SK-N-SH (cell line): ENCODE data around the gene USP16. TPM values are rescaled to one million over a fixed set of nuclear protein-coding genes. Genes with fewer than 3 reads are reported as not detected.

Experiments
- CTCF ChIA-PET: fragments of 300-600, 350-600 bp; formaldehyde crosslinking; extraction: SDS; loops from one replicate; lab custom pipeline; 2021; lab: Yijun Ruan, JAX
- POLR2A ChIA-PET: fragments of 350-600 bp; sonication (Branson Sonifier 250); formaldehyde crosslinking; extraction: SDS; loops from one replicate; lab custom pipeline; 2020; ENCODE audit warnings: antibody characterized with exemption, inconsistent platforms; lab: Yijun Ruan, JAX
- DNase-seq: peaks from one replicate; pipeline ENCODE4 v3.0.0; 2012
- H2AFZ ChIP-seq: fragments of 200-600 bp; sonication (generic); 2 replicates; pipeline ENCODE4 v1.8.1; 2016; ENCODE audit warnings: antibody characterized with exemption, mild to moderate bottlenecking, low read depth
- H3F3A ChIP-seq: fragments of 200-600 bp; sonication (generic); replicated peaks from 2 replicates; pipeline ENCODE3; 2016; ENCODE audit warnings: antibody characterized with exemption, mild to moderate bottlenecking; ENCODE audit not compliant: insufficient read depth
- H3K27ac ChIP-seq, 2 experiments: fragments of 200-500 bp in 1 of 2; fragments of 200-600 bp in 1 of 2; sonication (Bioruptor generic) in 1 of 2; sonication (generic), shearing (Covaris generic) in 1 of 2; 2 replicates each; pipeline versions ENCODE4 v1.5.1 to v1.6.1; 2014 to 2016; ENCODE audit warnings: low read depth in 2 of 2, inconsistent platforms in 1 of 2, low read length in 1 of 2, mild to moderate bottlenecking in 1 of 2, mixed read lengths in 1 of 2
- H3K27me3 ChIP-seq: fragments of 200-600 bp; sonication (generic), shearing (Covaris generic); 2 replicates; pipeline ENCODE4 v1.6.1; 2016; ENCODE audit warnings: mixed run types; ENCODE audit not compliant: insufficient read depth
- H3K36me3 ChIP-seq, 2 experiments: fragments of 200-500 bp in 1 of 2; fragments of 200-600 bp in 1 of 2; sonication (Bioruptor generic) in 1 of 2; sonication (generic) in 1 of 2; replicated peaks in 1 of 2; 2 replicates each; pipeline versions ENCODE3 to v1.5.1; 2014 to 2016; ENCODE audit warnings: low read length in 1 of 2, mild to moderate bottlenecking in 1 of 2; ENCODE audit not compliant: insufficient read depth in 2 of 2, control insufficient read depth in 1 of 2
- H3K4me1 ChIP-seq, 2 experiments: fragments of 200-500 bp in 1 of 2; fragments of 200-600 bp in 1 of 2; sonication (Bioruptor generic) in 1 of 2; sonication (generic), shearing (Covaris generic) in 1 of 2; 2 replicates each; pipeline versions ENCODE4 v1.5.1 to v1.6.1; 2014 to 2016; ENCODE audit warnings: low read depth in 1 of 2, low read length in 1 of 2, mixed run types in 1 of 2; ENCODE audit not compliant: insufficient read depth in 2 of 2, control insufficient read depth in 1 of 2
- H3K4me2 ChIP-seq: fragments of 200-600 bp; sonication (generic), shearing (Covaris generic); 2 replicates; pipeline ENCODE4 v1.6.1; 2017; ENCODE audit warnings: mixed run types
- H3K4me3 ChIP-seq, 2 experiments: fragments of 200-500 bp in 1 of 2; fragments of 200-600 bp in 1 of 2; sonication (Bioruptor generic) in 1 of 2; sonication (generic), shearing (Covaris generic) in 1 of 2; 2 replicates each; pipeline versions ENCODE4 v1.5.1 to v1.8.1; 2014 to 2016; ENCODE audit warnings: low read depth in 2 of 2, inconsistent platforms in 1 of 2, low read length in 1 of 2, mild to moderate bottlenecking in 1 of 2, mixed read lengths in 1 of 2, moderate library complexity in 1 of 2
- H3K79me2 ChIP-seq: fragments of 200-600 bp; sonication (generic); 2 replicates; pipeline ENCODE4 v1.8.1; 2017; ENCODE audit warnings: mild to moderate bottlenecking; ENCODE audit not compliant: insufficient read depth
- H3K9ac ChIP-seq: fragments of 200-600 bp; sonication (generic); 2 replicates; pipeline ENCODE4 v1.6.1; 2017; ENCODE audit warnings: mixed run types
- H3K9me2 ChIP-seq: fragments of 200-600 bp; sonication (generic); 2 replicates; pipeline ENCODE4 v1.6.1; 2017; ENCODE audit warnings: mixed run types
- H3K9me3 ChIP-seq: fragments of 200-600 bp; sonication (generic); 2 replicates; pipeline ENCODE4 v1.6.1; 2017; ENCODE audit warnings: mixed run types, mild to moderate bottlenecking, moderate library complexity
- H4K20me1 ChIP-seq: fragments of 200-600 bp; sonication (generic); 2 replicates; pipeline ENCODE4 v1.6.1; 2017; ENCODE audit warnings: mild to moderate bottlenecking, mixed run types; ENCODE audit not compliant: insufficient read depth
- CHD2 ChIP-seq: fragments of 150-350 bp; IDR thresholded peaks from 2 replicates; pipeline ENCODE4 v1.6.1; 2018; ENCODE audit warnings: low read length; ENCODE audit not compliant: partially characterized antibody
- ELF1 ChIP-seq: IDR thresholded peaks from 2 replicates; pipeline ENCODE4 v1.4.0; 2012
- FOXM1 ChIP-seq: IDR thresholded peaks from 2 replicates; pipeline ENCODE4 v1.4.0; 2012; ENCODE audit warnings: low read depth, mild to moderate bottlenecking
- GATA2 ChIP-seq: sonication (generic); formaldehyde crosslinking; IDR thresholded peaks from 2 replicates; pipeline ENCODE4 v1.5.0; 2020; ENCODE audit warnings: mild to moderate bottlenecking, missing genetic modification reagents
- JUND ChIP-seq: IDR thresholded peaks from 2 replicates; pipeline ENCODE4 v1.4.0; 2012
- MEF2A ChIP-seq: IDR thresholded peaks from 2 replicates; pipeline ENCODE4 v1.4.0; 2012; ENCODE audit warnings: low read depth, borderline replicate concordance
- MXI1 ChIP-seq: IDR thresholded peaks from 2 replicates; pipeline ENCODE4 v1.6.1; 2012; ENCODE audit warnings: mild to moderate bottlenecking, low read depth, low read length, improper control_type of control experiment
- NFIC ChIP-seq: IDR thresholded peaks from 2 replicates; pipeline ENCODE4 v1.4.0; 2012; ENCODE audit warnings: borderline replicate concordance
- NRF1 ChIP-seq: IDR thresholded peaks from 2 replicates; pipeline ENCODE4 v1.6.1; 2012; ENCODE audit warnings: low read depth, mild to moderate bottlenecking, low read length
- POLR2AphosphoS5 ChIP-seq: IDR thresholded peaks from 2 replicates; pipeline ENCODE4 v1.6.1; 2012; ENCODE audit warnings: low read depth, low read length
- RAD21 ChIP-seq: IDR thresholded peaks from 2 replicates; pipeline ENCODE4 v1.6.1; 2012; ENCODE audit warnings: mild to moderate bottlenecking, low read length
- RCOR1 ChIP-seq: fragments of 150-350 bp; IDR thresholded peaks from 2 replicates; pipeline ENCODE4 v1.6.1; 2017; ENCODE audit warnings: antibody characterized with exemption, low read length
- SIN3A ChIP-seq: IDR thresholded peaks from 2 replicates; pipeline ENCODE4 v1.6.1; 2012; ENCODE audit warnings: low read depth, mild to moderate bottlenecking, low read length, moderate library complexity, borderline replicate concordance
- SMC3 ChIP-seq: IDR thresholded peaks from 2 replicates; pipeline ENCODE4 v1.6.1; 2012; ENCODE audit warnings: low read depth, low read length, improper control_type of control experiment
- TAF1 ChIP-seq: IDR thresholded peaks from 2 replicates; pipeline ENCODE4 v1.6.1; 2012; ENCODE audit warnings: low read depth, mild to moderate bottlenecking, low read length, moderate library complexity, borderline replicate concordance
- WGBS: methylation state at CpG from one replicate; pipeline ENCODE4 v1.1.6; 2017; ENCODE audit warnings: low lambda C conversion rate; 5-methylcytosine and 5-hydroxymethylcytosine counted together
- polyA plus RNA-seq, 3 experiments: library from polyadenylated mRNA; depleted of rRNA; stranded (reverse); fragments of >200 nt; gene quantifications; 2 replicates each; pipeline ENCODE4 v1.2.3, GENCODE V29; 2012
- TF ChIP-seq, protein P1 (sequence below): fragments of 200-600 bp; sonication (generic); IDR thresholded peaks from 2 replicates; pipeline ENCODE4 v1.6.1; 2017; ENCODE audit warnings: antibody characterized with exemption, mild to moderate bottlenecking, moderate library complexity
- TF ChIP-seq, protein P2 (sequence below): IDR thresholded peaks from 2 replicates; pipeline ENCODE4 v1.6.1; 2012; ENCODE audit warnings: mild to moderate bottlenecking, low read depth, low read length, moderate library complexity
- TF ChIP-seq, protein P3 (sequence below): fragments of 150-350 bp; IDR thresholded peaks from 2 replicates; pipeline ENCODE4 v1.6.1; 2016; ENCODE audit warnings: mild to moderate bottlenecking, low read depth, low read length
- TF ChIP-seq, protein P4 (sequence below): fragments of 150-350 bp; IDR thresholded peaks from 2 replicates; pipeline ENCODE4 v1.6.1; 2017; ENCODE audit warnings: antibody characterized with exemption, low read length, low read depth, borderline replicate concordance
- TF ChIP-seq, protein P5 (sequence below): IDR thresholded peaks from 2 replicates; pipeline ENCODE4; 2012
- TF ChIP-seq, protein P6 (sequence below): IDR thresholded peaks from 2 replicates; pipeline ENCODE4 v1.4.0; 2012; ENCODE audit warnings: low read depth, borderline replicate concordance

USP16 gene
- polyA plus RNA-seq, 1 of the 3 experiments (the other 2 are of a cell fraction): 9.2 TPM

DNA sequence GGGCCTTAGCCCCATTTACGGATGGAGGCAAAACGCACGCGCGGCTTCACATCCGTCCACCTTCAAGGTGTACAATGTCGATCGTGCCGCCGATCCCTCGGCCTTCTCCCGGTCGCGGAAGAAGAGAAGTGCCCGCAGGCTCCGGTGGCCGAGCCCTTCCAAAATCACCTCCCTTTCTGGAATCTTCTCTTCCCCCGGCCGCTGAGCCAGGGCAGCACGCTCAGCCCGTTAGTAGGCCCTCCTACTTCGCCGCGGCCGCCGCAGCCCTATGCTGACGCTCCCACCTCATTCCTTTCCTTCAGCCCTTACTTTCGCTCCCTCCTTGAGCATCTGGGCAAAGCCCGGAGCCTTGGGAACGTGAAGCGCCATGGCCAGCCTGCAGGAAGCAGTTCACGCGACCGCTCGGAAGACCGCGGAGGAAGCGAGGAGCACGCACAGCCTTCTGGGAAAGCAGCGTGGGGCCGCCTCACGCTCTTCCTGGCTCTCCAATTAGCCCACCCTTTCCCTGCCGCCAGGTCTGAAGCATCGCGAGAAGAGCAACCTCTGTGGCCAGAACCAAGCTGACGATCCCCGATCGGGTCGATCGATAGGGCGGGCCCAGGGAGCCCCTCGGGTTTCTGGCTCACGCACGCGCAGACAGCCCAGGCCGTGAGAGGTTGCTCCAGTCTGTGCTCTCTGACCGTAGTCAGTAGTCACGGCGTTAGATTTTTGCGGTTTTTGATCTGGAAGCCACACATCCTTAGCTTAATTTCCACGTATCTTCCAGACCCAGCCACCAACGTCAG, 48.9 kb downstream of the USP16 start, which contains the start of gene CCT8:
Gene CCT8, minus strand, starts transcription at position 427 of the 785 bp plus-strand sequence. Its CDS starts 58 bp downstream, at position 369.
- H3K36me3 ChIP-seq: peaks cover 23 to 25% of the 10 kb centered on the region in 2 experiments
- ChIA-PET CTCF (interaction anchor here (0.6 to 1.6 kb wide), 2 partner anchors 14 to 55 kb away, joined by 3 read pairs; no protein-coding TSS in a partner anchor), POLR2A (interaction anchor here (0.8 to 2.5 kb wide), 4 partner anchors 15 to 71 kb away, joined by 3 to 12 read pairs (median 6); partner anchors contain the start of genes RWDD2B and USP16)
- peak within 1 kb of the TSS; percentile 81 for H3K4me2 ChIP-seq
- no peaks in the 10 kb centered on the region for H3K27me3 ChIP-seq
- WGBS: 1% methylated on average over 29 of the region's 62 CpGs
- peak within 1 kb of the TSS; percentile 97 for H3K9ac ChIP-seq
- H3K9me2 ChIP-seq: no peaks in the 10 kb centered on the region
- H3F3A ChIP-seq: peaks cover 18% of the 10 kb centered on the region
- H2AFZ ChIP-seq: peak within 1 kb of the TSS; percentile 89
- peaks cover 29% of the 10 kb centered on the region for H4K20me1 ChIP-seq
- H3K4me1 ChIP-seq: peaks cover 12 to 16% of the 10 kb centered on the region in 2 experiments; a peak in 3 of 4 replicates
- H3K79me2 ChIP-seq: peaks cover 50% of the 10 kb centered on the region
- no peaks in the 10 kb centered on the region for H3K9me3 ChIP-seq
- peak within 1 kb of the TSS; percentile 97 to 100 for H3K4me3 ChIP-seq
- peak; percentile 98 for DNase-seq
- H3K27ac ChIP-seq: peak within 1 kb of the TSS; percentile 90 to 95
- TF ChIP-seq MXI1: peak; percentile 91
- no peak for TF ChIP-seq JUND
- TF ChIP-seq MEF2A: no peak
- TF ChIP-seq, protein P1, sequence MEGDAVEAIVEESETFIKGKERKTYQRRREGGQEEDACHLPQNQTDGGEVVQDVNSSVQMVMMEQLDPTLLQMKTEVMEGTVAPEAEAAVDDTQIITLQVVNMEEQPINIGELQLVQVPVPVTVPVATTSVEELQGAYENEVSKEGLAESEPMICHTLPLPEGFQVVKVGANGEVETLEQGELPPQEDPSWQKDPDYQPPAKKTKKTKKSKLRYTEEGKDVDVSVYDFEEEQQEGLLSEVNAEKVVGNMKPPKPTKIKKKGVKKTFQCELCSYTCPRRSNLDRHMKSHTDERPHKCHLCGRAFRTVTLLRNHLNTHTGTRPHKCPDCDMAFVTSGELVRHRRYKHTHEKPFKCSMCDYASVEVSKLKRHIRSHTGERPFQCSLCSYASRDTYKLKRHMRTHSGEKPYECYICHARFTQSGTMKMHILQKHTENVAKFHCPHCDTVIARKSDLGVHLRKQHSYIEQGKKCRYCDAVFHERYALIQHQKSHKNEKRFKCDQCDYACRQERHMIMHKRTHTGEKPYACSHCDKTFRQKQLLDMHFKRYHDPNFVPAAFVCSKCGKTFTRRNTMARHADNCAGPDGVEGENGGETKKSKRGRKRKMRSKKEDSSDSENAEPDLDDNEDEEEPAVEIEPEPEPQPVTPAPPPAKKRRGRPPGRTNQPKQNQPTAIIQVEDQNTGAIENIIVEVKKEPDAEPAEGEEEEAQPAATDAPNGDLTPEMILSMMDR: no peak
- TF ChIP-seq ELF1: peak; percentile 91
- TF ChIP-seq POLR2AphosphoS5: peak; percentile 97
- TF ChIP-seq NRF1: peak; percentile 86
- TF ChIP-seq, protein P2, sequence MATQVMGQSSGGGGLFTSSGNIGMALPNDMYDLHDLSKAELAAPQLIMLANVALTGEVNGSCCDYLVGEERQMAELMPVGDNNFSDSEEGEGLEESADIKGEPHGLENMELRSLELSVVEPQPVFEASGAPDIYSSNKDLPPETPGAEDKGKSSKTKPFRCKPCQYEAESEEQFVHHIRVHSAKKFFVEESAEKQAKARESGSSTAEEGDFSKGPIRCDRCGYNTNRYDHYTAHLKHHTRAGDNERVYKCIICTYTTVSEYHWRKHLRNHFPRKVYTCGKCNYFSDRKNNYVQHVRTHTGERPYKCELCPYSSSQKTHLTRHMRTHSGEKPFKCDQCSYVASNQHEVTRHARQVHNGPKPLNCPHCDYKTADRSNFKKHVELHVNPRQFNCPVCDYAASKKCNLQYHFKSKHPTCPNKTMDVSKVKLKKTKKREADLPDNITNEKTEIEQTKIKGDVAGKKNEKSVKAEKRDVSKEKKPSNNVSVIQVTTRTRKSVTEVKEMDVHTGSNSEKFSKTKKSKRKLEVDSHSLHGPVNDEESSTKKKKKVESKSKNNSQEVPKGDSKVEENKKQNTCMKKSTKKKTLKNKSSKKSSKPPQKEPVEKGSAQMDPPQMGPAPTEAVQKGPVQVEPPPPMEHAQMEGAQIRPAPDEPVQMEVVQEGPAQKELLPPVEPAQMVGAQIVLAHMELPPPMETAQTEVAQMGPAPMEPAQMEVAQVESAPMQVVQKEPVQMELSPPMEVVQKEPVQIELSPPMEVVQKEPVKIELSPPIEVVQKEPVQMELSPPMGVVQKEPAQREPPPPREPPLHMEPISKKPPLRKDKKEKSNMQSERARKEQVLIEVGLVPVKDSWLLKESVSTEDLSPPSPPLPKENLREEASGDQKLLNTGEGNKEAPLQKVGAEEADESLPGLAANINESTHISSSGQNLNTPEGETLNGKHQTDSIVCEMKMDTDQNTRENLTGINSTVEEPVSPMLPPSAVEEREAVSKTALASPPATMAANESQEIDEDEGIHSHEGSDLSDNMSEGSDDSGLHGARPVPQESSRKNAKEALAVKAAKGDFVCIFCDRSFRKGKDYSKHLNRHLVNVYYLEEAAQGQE: no peak; the same call in 1 of the 2 replicates
- TF ChIP-seq, protein P3, sequence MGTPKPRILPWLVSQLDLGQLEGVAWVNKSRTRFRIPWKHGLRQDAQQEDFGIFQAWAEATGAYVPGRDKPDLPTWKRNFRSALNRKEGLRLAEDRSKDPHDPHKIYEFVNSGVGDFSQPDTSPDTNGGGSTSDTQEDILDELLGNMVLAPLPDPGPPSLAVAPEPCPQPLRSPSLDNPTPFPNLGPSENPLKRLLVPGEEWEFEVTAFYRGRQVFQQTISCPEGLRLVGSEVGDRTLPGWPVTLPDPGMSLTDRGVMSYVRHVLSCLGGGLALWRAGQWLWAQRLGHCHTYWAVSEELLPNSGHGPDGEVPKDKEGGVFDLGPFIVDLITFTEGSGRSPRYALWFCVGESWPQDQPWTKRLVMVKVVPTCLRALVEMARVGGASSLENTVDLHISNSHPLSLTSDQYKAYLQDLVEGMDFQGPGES: no peak
- TF ChIP-seq, protein P4, sequence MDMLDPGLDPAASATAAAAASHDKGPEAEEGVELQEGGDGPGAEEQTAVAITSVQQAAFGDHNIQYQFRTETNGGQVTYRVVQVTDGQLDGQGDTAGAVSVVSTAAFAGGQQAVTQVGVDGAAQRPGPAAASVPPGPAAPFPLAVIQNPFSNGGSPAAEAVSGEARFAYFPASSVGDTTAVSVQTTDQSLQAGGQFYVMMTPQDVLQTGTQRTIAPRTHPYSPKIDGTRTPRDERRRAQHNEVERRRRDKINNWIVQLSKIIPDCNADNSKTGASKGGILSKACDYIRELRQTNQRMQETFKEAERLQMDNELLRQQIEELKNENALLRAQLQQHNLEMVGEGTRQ: no peak
- peak; percentile 63; the same call in 1 of the 2 replicates for TF ChIP-seq RCOR1
- no peak for TF ChIP-seq FOXM1
- TF ChIP-seq SIN3A: peak; percentile 92
- TF ChIP-seq, protein P5, sequence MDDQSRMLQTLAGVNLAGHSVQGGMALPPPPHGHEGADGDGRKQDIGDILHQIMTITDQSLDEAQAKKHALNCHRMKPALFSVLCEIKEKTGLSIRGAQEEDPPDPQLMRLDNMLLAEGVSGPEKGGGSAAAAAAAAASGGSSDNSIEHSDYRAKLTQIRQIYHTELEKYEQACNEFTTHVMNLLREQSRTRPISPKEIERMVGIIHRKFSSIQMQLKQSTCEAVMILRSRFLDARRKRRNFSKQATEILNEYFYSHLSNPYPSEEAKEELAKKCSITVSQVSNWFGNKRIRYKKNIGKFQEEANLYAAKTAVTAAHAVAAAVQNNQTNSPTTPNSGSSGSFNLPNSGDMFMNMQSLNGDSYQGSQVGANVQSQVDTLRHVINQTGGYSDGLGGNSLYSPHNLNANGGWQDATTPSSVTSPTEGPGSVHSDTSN: no peak
- TF ChIP-seq, protein P6, sequence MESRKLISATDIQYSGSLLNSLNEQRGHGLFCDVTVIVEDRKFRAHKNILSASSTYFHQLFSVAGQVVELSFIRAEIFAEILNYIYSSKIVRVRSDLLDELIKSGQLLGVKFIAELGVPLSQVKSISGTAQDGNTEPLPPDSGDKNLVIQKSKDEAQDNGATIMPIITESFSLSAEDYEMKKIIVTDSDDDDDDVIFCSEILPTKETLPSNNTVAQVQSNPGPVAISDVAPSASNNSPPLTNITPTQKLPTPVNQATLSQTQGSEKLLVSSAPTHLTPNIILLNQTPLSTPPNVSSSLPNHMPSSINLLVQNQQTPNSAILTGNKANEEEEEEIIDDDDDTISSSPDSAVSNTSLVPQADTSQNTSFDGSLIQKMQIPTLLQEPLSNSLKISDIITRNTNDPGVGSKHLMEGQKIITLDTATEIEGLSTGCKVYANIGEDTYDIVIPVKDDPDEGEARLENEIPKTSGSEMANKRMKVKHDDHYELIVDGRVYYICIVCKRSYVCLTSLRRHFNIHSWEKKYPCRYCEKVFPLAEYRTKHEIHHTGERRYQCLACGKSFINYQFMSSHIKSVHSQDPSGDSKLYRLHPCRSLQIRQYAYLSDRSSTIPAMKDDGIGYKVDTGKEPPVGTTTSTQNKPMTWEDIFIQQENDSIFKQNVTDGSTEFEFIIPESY: peak; percentile 100
- TF ChIP-seq SMC3: no peak
- TF ChIP-seq TAF1: peak; percentile 78
- TF ChIP-seq GATA2: no peak
- no peak for TF ChIP-seq RAD21
- no peak for TF ChIP-seq NFIC
- TF ChIP-seq CHD2: peak; percentile 100
